Measurements from ENCODE around the gene PRR3.

- TF ChIP-seq POLR2AphosphoS5 (IDR thresholded peaks at IDR 0.05; ENCODE audit: borderline replicate concordance, low read depth, low read length): no peak; the same call in 1 of the 2 replicates
- TF ChIP-seq EZH2 (IDR thresholded peaks at IDR 0.05): no peak
- TF ChIP-seq FOXP2 (optimal IDR thresholded peaks at IDR 0.05; ENCODE audit: control extremely low read depth, extremely low read length, insufficient read depth): no peak
Measured at GRCh38 chr6:30508890-30509736, 48.0 kb upstream of the PRR3 start.
